Measurements from ENCODE around the gene ST7L.
A peak's percentile ranks its signal among the peaks of the same experiment; 100 is the strongest.

GRCh38 chr1:112509005-112509659, 109.8 kb downstream of the ST7L start:
- TF ChIP-seq MYC (IDR thresholded peaks at IDR 0.05; ENCODE audit: low read depth, low read length) (no peak), CTCF (IDR thresholded peaks at IDR 0.05; ENCODE audit: extremely low read depth in 1 of 2, insufficient read depth in 1 of 2, low read depth in 1 of 2, low read length in 2 of 2) (no peak), POLR2A (IDR thresholded peaks at IDR 0.05; ENCODE audit: low read depth, low read length) (no peak), JUN (IDR thresholded peaks at IDR 0.05; ENCODE audit: borderline replicate concordance, insufficient read depth, insufficient read length, low read depth) (no peak), EZH2 (IDR thresholded peaks at IDR 0.05; ENCODE audit: borderline replicate concordance, low read depth, low read length, severe bottlenecking) (peak; percentile 19), POLR2AphosphoS5 (IDR thresholded peaks at IDR 0.05; ENCODE audit: insufficient read depth, low read depth, low read length) (no peak), MAX (IDR thresholded peaks at IDR 0.05; ENCODE audit: insufficient read depth, insufficient read length) (no peak)
